Coronary artery (tissue), 2 donors: ENCODE measurements around the gene IL5RA.
A peak's percentile ranks its signal among the peaks of the same experiment; 100 is the strongest.

Experiments
- DNase-seq: peaks from one replicate; pipeline ENCODE4 v3.0.0-alpha.2; 2017; ENCODE audit warnings: low spot score
- H3K27ac ChIP-seq, 2 donors: fragments of 200-600 bp; sonication (generic); one replicate each; pipeline ENCODE4 v1.5.1; 2016 to 2019
- H3K4me3 ChIP-seq: fragments of 200-600 bp; sonication (generic); 2 replicates; pipeline ENCODE4 v1.5.1; 2016; ENCODE audit warnings: mild to moderate bottlenecking, moderate library complexity
- CTCF ChIP-seq: fragments of 200-600 bp; sonication (generic); IDR thresholded peaks from one replicate; pipeline ENCODE4 v1.5.1; 2019; ENCODE audit warnings: antibody characterized with exemption

Gene IL5RA

GRCh38 chr3:3066910-3067309 is 43.3 kb downstream of the IL5RA start:
- no peak for DNase-seq

GRCh38 chr3:3066378-3066777 is 43.8 kb downstream of the IL5RA start:
- DNase-seq, result no peak
- Histone ChIP-seq H3K4me3 (no peak overlapping the region), H3K27ac (no peak overlapping the region)
- no peak for TF ChIP-seq CTCF

More at GRCh38 chr3:3066910-3067309, 43.3 kb downstream of the IL5RA start:
- Histone ChIP-seq H3K4me3 (no peak overlapping the region), H3K27ac (no peak overlapping the region)
- no peak for TF ChIP-seq CTCF

GRCh38 chr3:3065876-3066275 is 44.3 kb downstream of the IL5RA start:
- no peak overlapping the region for H3K4me3 ChIP-seq
- no peak for TF ChIP-seq CTCF

GRCh38 chr3:3064297-3064696 is 45.9 kb downstream of the IL5RA start:
- TF ChIP-seq CTCF, result no peak
- Histone ChIP-seq H3K27ac (no peak overlapping the region), H3K4me3 (no peak overlapping the region)
- DNase-seq, result no peak

More at GRCh38 chr3:3065876-3066275, 44.3 kb downstream of the IL5RA start:
- no peak for DNase-seq
- H3K27ac ChIP-seq, result no peak overlapping the region

- no peak for DNase-seq
- Histone ChIP-seq H3K4me3 (no peak overlapping the region), H3K27ac (no peak overlapping the region)
- no peak for TF ChIP-seq CTCF
These were observed 50.5 kb downstream of the IL5RA start for GRCh38 chr3:3059645-3060044.

GRCh38 chr3:3053974-3054373 is 56.2 kb downstream of the IL5RA start:
- H3K4me3 ChIP-seq, result peak overlapping the region; percentile 15
- DNase-seq, result no peak

More at GRCh38 chr3:3053974-3054373, 56.2 kb downstream of the IL5RA start:
- no peak overlapping the region for H3K27ac ChIP-seq
- TF ChIP-seq CTCF, result no peak
